GM12892 (cell line): ENCODE measurements around the gene SLC37A1.

Experiments used
- DNase-seq: peaks from one replicate; pipeline ENCODE4 v3.0.0; 2011; ENCODE audit not compliant: insufficient read length
- FAIRE-seq: peaks from 2 replicates; lab custom pipeline; 2011; peaks lifted over from hg19 to GRCh38; lab: Jason Lieb, UNC
- POLR2A ChIP-seq: IDR thresholded peaks from 2 replicates; pipeline ENCODE4 v1.6.1; 2011; ENCODE audit warnings: low read depth, low read length, control low read depth
- POLR2AphosphoS5 ChIP-seq: IDR thresholded peaks from 2 replicates; pipeline ENCODE4 v1.6.1; 2011; ENCODE audit warnings: low read depth, low read length, control low read depth
- TAF1 ChIP-seq: IDR thresholded peaks from 2 replicates; pipeline ENCODE4 v1.6.1; 2011; ENCODE audit warnings: low read depth, mild to moderate bottlenecking, control low read depth, low read length, borderline replicate concordance

The SLC37A1 gene

DNA sequence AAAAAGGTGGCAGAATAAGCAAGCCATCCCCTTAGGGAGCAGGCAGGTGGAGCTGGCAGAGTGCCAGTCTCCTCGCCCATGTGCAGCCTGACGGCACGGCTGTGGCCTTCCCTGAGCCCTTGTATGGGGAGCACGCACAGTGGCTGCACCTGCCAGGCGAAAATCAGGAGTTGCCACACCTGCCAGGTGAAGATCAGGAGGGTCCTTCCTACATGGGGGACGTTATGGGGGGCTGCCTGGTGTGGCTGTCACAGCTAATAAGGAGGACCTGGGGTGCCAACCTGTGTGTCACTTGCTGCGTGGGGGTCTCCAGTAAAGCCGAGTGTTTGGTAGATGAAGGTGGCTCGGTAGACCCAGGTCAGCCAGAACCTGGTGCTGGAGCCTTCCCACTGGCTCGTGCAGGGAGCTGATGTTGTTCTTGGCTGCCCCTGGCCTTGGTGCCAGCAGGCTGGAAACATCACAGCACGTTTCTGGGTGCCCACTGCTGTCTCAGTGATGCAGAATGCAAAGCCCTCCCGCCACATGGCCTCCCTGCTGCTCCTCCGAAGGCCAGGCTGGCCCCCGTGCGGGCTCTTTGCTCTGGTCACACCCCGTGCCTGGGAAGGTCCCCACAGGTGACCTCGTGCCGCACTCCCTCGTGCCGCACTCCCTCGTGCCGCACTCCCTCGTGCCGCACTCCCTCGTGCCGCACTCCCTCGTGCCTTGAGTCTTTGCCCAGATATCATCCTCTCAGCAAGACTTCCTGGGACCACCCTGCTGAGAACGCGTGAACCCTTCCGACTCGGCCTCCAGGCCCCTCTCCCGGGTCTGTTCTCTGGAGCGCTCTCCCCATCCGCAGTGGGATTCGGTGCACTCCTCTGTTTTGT lies 55.4 kb downstream of the SLC37A1 start:
- no peak for DNase-seq
- FAIRE-seq = no peak
- TF ChIP-seq POLR2A (no peak), TAF1 (no peak), POLR2AphosphoS5 (no peak)

DNA sequence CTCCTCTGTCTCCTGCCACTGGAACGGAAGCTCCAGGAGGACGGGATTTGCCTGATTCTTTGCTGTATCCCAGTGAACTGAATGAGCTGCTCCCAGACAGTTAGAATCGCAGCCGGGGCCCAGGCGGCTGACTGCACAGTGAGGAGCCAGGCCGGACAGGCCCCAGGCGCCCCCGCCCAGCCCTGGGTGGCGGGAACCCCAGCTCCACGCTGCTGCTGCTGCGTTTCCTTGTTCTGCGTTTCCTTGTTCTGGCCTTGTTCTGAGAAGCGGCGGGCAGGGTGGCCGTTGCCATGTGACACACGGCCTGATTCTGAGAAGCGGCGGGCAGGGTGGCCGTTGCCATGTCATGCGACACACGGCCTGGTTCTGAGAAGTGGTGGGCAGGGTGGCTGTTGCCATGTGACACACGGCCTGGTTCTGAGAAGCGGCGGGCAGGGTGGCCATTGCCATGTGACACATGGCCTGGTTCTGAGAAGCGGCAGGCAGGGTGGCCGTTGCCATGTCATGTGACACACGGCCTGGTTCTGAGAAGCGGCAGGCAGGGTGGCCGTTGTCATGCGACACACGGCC lies 56.2 kb downstream of the SLC37A1 start:
- TF ChIP-seq POLR2AphosphoS5 (no peak), POLR2A (no peak), TAF1 (no peak)
- FAIRE-seq = no peak
- DNase-seq = no peak

DNA sequence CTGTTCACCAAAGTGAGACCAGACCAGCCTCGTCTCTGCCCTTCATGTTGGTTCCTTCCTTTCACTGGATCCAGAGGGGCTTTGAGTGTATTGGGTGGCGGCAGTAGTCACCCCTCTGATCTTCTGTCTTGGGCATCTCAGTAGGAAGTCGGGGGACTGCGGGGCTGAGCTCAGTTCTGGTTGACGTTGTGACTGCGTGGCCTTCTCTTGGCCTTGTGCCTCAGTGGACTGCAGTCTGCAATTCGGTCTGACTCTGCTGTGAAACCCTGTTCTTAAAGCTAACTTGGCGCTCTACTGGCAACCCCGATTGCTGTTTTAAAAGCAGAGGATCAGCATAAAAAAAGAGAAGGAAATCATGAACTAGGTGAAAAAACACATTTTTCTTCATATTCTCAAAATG lies 56.7 kb downstream of the SLC37A1 start:
- DNase-seq (no peak), FAIRE-seq (no peak)
- TF ChIP-seq POLR2A = no peak
- no peak for TF ChIP-seq TAF1
- no peak for TF ChIP-seq POLR2AphosphoS5

- no peak for DNase-seq
- TF ChIP-seq POLR2A (no peak), TAF1 (no peak), POLR2AphosphoS5 (no peak)
- no peak for FAIRE-seq
These were observed 57.3 kb downstream of the SLC37A1 start for GRCh38 chr21:42570841-42571387.

DNA sequence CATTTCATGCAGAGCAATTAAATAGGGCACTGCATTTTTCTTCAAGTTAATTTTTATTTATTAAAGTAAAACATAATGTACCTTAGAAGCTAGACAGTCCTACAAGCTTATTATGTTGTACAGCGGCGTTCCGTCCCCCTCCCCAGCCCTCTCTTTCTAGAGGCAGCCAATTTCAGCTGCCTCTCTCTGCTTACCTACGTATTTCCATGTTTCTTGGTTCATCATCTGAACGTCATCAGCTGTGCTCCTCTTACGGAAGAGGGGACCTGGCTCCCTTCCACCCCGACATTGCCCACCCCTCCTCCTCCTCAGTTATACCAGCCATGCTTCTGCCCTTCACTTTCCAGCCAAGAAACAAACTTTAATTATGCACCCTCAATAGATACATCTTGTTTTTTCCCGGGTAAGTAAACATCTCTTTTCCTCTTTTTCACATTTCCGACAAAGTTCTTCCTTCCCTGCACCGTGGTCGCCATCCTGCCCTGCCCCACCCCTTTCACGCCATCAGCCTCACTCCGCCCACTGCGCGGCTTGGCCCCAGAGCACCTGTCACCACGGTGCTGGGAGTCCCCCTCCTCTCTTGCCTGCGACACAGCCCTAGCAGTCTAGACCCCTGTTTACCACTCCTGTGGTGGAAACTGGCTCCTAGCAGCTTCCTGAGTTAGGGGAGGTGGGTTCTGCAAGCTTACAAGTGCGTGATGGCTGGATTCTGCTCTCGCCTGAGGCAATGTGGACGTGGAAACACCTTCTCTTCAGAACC lies 57.9 kb downstream of the SLC37A1 start:
- no peak for TF ChIP-seq TAF1
- no peak for TF ChIP-seq POLR2A
- no peak for TF ChIP-seq POLR2AphosphoS5
- FAIRE-seq (no peak), DNase-seq (no peak)

- DNase-seq (no peak), FAIRE-seq (no peak)
- TF ChIP-seq POLR2AphosphoS5 = no peak
- TF ChIP-seq TAF1 = no peak
- no peak for TF ChIP-seq POLR2A
These were observed 59.3 kb downstream of the SLC37A1 start for GRCh38 chr21:42572906-42573495.

DNA sequence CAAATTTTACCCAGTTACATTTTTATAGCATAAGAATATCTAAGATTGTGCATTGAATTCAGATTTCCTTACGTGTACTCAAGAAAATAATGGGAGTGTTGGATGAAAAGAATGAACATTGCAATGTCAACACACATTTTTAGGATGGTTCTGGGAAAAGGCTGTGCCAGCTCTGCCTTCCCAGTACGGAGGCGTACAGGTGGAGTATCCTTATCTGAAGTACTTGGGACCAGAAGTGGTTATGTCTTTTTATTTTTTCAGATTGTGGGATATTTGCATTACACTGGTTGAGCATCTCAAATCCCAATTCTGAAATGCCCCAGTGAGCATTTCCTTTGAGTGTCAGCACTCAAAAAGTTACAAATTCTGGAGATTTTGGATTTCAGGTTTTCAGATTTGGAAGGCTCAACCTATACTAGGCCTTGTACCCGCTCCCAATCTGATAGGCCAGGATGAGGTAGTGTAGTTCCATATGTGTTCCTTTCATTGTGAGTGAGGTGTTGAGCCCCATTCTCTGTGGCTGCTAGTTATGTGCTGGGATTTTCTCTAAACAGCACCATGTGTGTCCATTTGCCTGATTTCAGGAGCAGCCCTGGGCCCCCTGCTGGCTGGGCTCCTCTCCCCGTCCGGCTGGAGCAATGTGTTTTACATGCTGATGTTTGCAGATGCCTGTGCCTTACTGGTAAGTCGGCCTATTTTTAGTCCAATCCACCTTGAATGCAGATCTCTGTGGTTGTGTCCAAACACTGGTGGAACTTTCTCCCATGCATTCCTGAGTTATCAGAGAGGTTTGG lies 60.8 kb downstream of the SLC37A1 start:
- no peak for FAIRE-seq
- DNase-seq = no peak
- TF ChIP-seq POLR2A = no peak
- TF ChIP-seq TAF1 = no peak
- no peak for TF ChIP-seq POLR2AphosphoS5

- FAIRE-seq = no peak
- TF ChIP-seq TAF1 (no peak), POLR2A (no peak), POLR2AphosphoS5 (no peak)
- no peak for DNase-seq
These were observed 61.5 kb downstream of the SLC37A1 start for GRCh38 chr21:42575111-42575510.

- no peak for TF ChIP-seq POLR2AphosphoS5
- TF ChIP-seq POLR2A = no peak
- no peak for TF ChIP-seq TAF1
- FAIRE-seq (no peak), DNase-seq (no peak)
These were observed 63.0 kb downstream of the SLC37A1 start for GRCh38 chr21:42576639-42577038.

DNA sequence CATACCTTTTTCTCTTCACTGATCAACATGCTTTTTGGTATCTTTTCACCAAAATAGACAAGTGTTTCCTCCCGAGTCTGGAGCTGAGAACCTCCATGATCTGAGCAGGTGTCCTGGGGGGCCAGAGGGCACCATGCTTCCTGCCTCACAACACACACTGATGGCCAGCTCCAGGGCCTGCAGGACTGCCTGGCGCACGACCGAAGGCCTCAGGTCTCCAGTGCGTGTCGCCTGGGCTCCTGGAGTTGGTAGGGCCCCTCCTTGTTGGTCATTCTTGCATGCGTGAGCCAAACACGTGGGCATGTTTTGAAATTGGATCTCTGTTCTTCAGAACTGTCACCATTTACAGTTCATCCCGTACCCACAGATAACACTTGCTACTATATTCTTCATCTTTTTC lies 64.4 kb downstream of the SLC37A1 start:
- FAIRE-seq = no peak
- DNase-seq = no peak
- no peak for TF ChIP-seq POLR2A
- TF ChIP-seq POLR2AphosphoS5 = no peak
- TF ChIP-seq TAF1 = no peak
